HG02588 (cell line): ENCODE data around the gene OR4F17.
"Not testable (repeated sequence)": the region's sequence is repeated elsewhere in the genome, so short reads cannot be mapped to it uniquely, and the experiment has no call there.

Experiments used
- ATAC-seq: cut with Tn5 transposase; IDR thresholded peaks from one replicate; pipeline ENCODE4 v1.9.1; 2021; ENCODE audit warnings: mild to moderate bottlenecking, moderate library complexity; ENCODE audit not compliant: unreplicated experiment

Gene OR4F17, protein sequence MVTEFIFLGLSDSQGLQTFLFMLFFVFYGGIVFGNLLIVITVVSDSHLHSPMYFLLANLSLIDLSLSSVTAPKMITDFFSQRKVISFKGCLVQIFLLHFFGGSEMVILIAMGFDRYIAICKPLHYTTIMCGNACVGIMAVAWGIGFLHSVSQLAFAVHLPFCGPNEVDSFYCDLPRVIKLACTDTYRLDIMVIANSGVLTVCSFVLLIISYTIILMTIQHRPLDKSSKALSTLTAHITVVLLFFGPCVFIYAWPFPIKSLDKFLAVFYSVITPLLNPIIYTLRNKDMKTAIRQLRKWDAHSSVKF

DNA sequence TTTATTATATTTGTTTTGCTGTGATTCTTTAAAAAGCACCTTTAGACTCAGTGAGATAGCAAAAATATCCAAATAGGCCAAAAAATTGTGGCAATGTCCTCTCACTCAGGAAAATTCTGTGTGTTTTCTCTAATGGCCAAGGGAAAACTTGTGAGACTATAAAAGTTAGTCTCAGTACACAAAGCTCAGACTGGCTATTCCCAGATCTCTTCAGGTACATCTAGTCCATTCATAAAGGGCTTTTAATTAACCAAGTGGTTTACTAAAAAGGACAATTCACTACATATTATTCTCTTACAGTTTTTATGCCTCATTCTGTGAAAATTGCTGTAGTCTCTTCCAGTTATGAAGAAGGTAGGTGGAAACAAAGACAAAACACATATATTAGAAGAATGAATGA, at the start of gene OR4F17:
TSS of gene OR4F17 (plus strand) at position 301 of the 400 bp plus-strand sequence. CDS start 3,575 bp downstream, outside the sequence.
- not testable (repeated sequence) for ATAC-seq

DNA sequence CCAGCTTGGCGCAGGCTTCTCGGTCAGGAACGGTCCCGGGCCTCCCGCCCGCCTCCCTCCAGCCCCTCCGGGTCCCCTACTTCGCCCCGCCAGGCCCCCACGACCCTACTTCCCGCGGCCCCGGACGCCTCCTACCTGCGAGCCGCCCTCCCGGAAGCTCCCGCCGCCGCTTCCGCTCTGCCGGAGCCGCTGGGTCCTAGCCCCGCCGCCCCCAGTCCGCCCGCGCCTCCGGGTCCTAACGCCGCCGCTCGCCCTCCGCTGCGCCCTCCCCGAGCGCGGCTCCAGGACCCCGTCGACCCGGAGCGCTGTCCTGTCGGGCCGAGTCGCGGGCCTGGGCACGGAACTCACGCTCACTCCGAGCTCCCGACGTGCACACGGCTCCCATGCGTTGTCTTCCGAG, 36.1 kb upstream of the OR4F17 start:
- ATAC-seq: not testable (repeated sequence)

DNA sequence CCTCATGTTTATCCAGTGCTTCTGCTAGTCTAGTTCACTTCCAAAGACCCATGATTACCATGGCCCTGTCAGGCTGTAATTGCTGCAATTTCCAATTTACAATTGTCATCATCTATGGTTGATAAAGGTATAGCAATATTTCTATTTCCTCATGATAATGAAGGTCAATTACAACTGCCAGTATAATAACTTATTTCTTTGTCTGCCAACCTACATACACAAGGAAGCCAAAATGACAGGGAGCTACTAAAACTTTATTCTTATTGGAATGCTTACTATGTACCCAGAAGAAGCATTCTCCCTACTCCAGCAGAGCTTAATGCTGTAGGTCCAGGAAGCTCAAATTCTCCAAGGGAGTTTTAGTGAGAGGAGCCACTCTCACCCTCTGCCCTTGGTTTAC, 24.0 kb upstream of the OR4F17 start:
- ATAC-seq: not testable (repeated sequence)

DNA sequence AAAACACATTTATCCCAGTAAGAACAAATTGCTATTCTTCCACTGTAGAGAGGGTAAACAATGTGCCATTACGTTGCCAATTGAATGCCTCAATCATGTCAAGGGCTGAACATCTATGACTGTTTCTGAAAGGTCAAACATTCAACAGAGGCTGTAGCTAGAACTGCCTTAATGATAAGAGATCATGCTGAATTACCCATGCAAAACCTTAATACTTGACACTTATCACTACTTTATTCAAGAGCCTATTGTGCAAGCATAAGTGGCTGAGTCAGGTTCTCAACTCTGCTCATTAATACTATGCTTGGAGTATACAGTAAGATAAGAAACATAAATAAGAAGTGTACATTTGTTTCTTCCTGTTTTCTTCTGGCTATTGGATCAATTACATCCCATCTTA, 23.3 kb upstream of the OR4F17 start:
- ATAC-seq: not testable (repeated sequence)

DNA sequence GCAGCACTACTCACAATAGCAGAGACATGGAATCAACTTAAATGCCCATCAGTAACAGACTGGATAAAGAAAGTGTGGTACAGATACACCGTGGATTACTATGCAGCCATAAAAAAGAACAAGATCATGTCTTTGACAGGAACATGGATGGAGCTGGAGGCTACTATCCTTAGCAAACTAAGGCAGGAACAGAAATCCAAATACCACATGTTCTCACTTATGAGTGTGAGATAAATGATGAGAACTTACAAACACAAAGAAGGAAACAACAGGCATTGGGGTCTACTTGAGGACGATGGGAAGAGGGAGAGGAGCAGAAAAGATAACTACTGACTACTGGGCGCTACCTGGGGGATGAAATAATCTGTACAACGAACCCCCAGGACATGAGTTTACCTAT, 16.2 kb upstream of the OR4F17 start:
- not testable (repeated sequence) for ATAC-seq

DNA sequence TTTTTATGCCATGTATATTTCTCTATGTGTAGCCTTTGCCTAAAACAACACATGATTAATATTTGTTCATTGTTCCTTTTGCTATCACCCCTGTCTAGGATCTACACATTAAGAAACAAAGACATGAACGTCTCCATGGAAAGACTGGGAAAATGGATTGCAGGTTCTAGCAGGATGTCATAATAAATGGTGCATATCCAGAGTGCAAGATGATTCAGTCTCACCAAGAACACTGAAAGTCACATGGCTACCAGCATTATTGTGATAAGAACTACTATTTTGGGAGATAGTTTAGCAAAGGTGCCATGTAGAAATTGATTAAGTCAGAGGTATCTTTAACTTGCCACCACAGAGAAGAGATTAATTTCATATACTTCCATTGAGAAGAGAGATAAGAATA, 12.1 kb upstream of the OR4F17 start:
- not testable (repeated sequence) for ATAC-seq

DNA sequence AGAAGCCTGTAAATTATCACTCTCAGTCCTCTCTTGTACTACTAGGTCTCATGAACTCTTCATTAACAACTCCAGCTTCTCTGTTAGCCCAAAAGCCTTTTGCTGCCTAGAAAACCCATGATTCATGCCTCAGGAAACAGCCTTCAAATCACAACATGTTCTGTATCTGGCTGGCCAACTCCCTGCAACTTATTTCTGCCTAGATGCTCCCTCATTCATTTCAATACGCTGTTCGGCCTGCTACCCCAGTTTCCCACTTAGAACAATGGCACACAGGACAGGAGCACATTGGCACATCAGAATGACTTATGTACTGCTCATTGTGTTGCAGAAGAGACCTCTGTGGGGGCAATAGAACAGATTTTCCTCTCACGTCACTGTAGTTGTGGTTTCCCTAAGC, 9.3 kb upstream of the OR4F17 start:
- ATAC-seq: not testable (repeated sequence)

DNA sequence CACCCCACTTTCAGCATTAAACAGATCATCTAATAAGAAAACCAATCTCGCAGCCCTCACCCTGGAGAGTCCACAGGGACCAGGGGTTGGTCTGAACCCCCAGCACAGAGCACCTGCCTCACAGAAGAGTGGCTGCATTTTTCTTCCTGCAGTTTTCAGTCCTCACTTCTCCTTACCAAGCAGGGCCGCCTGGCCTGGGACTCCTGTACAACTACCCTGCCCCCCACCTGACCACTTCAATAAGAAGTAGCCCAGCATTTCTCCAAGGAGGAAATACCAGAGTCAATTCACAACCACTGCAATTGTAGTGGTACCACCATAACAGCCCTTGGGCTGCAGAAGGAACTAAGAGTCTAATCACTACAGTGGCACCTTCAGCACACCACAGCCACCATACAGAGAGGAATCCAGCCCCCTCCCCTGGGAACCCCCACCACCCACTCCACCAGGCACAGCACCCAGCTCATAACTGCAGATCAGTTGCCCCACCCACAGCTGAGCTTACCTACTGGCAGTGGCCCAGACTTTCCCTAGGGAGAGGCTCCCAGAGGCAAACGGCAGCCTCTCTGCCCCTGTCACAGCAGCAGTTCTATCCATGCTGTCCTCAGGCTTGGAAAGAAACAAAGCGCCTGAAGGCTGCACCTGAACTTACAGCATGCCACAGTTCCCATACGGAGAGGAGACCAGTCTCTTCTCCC, 13.7 kb downstream of the OR4F17 start:
- not testable (repeated sequence) for ATAC-seq
